B cell (primary cell): ENCODE measurements around the gene HPF1. TPM values are rescaled to one million over a fixed set of nuclear protein-coding genes. Genes with fewer than 3 reads are reported as not detected.

Source experiments
- ATAC-seq: fragments of 200-7000 bp; cut with Tn5 transposase; one replicate; pipeline ENCODE4 v1.10.0; 2021; ENCODE audit warnings: low read depth, mild to moderate bottlenecking, moderate number of reproducible peaks, moderate library complexity
- CTCF ChIA-PET: fragments of 350-600 bp; sonication (Branson Sonifier 250); formaldehyde crosslinking; loops from one replicate; lab custom pipeline; 2021; ENCODE audit warnings: antibody characterized with exemption, inconsistent platforms; lab: Charles Lee
- POLR2A ChIA-PET: fragments of 350-600 bp; sonication (Branson Sonifier 250); formaldehyde crosslinking; loops from one replicate; lab custom pipeline; 2021; ENCODE audit warnings: antibody characterized with exemption; lab: Charles Lee
- DNase-seq: peaks from one replicate; pipeline ENCODE4 v3.0.0; 2013
- H2AFZ ChIP-seq: 2 replicates; pipeline ENCODE4 v1.6.1; 2012; ENCODE audit warnings: mild to moderate bottlenecking, low read depth, low read length; ENCODE audit not compliant: insufficient read depth, poor library complexity, severe bottlenecking
- H3K27ac ChIP-seq, 2 donors: 1 replicate in 1 of 2; 2 replicates in 1 of 2; pipeline ENCODE4 v1.5.1; 2012 to 2013; ENCODE audit warnings: low read length in 2 of 2, mild to moderate bottlenecking in 2 of 2, moderate library complexity in 1 of 2
- H3K27me3 ChIP-seq, 4 experiments: fragments of 200-600 bp in 1 of 4; sonication (generic) in 1 of 4; replicated peaks in 1 of 4; 1 replicate in 2 of 4; 2 replicates in 2 of 4; pipeline versions ENCODE4 v1.6.1 to v1.7.0; 2013 to 2016; ENCODE audit warnings: low read length in 3 of 4, mild to moderate bottlenecking in 2 of 4, mixed read lengths in 1 of 4, moderate library complexity in 1 of 4; ENCODE audit not compliant: insufficient read depth in 4 of 4, control insufficient read depth in 3 of 4; ENCODE audit errors: control extremely low read depth in 1 of 4
- H3K36me3 ChIP-seq, 2 experiments: replicated peaks in 1 of 2; 1 replicate in 1 of 2; 2 replicates in 1 of 2; pipeline versions ENCODE4 v1.6.1 to v1.7.1; 2013; ENCODE audit warnings: low read length in 1 of 2; ENCODE audit not compliant: insufficient read depth in 2 of 2, control insufficient read depth in 1 of 2; ENCODE audit errors: control extremely low read depth in 1 of 2, extremely low read depth in 1 of 2
- H3K4me1 ChIP-seq, 2 donors: fragments of 200-600 bp in 1 of 2; sonication (generic) in 1 of 2; 1 replicate in 1 of 2; 2 replicates in 1 of 2; pipeline versions ENCODE4 v1.5.1 to v1.6.1; 2013 to 2017; ENCODE audit warnings: low read length in 2 of 2; ENCODE audit not compliant: control insufficient read depth in 2 of 2, insufficient read depth in 2 of 2
- H3K4me2 ChIP-seq: replicated peaks from 2 replicates; pipeline ENCODE3; 2012; ENCODE audit warnings: mild to moderate bottlenecking, low read depth, low read length; ENCODE audit not compliant: poor library complexity, severe bottlenecking
- H3K4me3 ChIP-seq, 5 experiments: fragments of 200-600 bp in 1 of 5; sonication (generic) in 1 of 5; 1 replicate in 3 of 5; 2 replicates in 2 of 5; pipeline versions ENCODE4 v1.5.1 to v1.7.0; 2011 to 2016; ENCODE audit warnings: low read length in 4 of 5, mild to moderate bottlenecking in 4 of 5, low read depth in 2 of 5, control low read depth in 1 of 5, moderate library complexity in 1 of 5; ENCODE audit not compliant: insufficient read depth in 1 of 5; ENCODE audit errors: control extremely low read depth in 1 of 5, extremely low read depth in 1 of 5
- H3K79me2 ChIP-seq: fragments of 200-600 bp; sonication (generic); one replicate; pipeline ENCODE4 v1.6.0; 2016; ENCODE audit warnings: low read length; ENCODE audit not compliant: control insufficient read depth, insufficient read depth
- H3K9ac ChIP-seq: fragments of 200-600 bp; sonication (generic); 2 replicates; pipeline ENCODE4 v1.6.1; 2017; ENCODE audit warnings: mild to moderate bottlenecking, low read length, moderate library complexity
- H3K9me3 ChIP-seq, 3 donors: one replicate each; pipeline versions ENCODE4 v1.6.1 to v1.7.1; 2013; ENCODE audit warnings: low read length in 2 of 3; ENCODE audit not compliant: control insufficient read depth in 2 of 3, insufficient read depth in 1 of 3; ENCODE audit errors: control extremely low read depth in 1 of 3
- H4K20me1 ChIP-seq: 2 replicates; pipeline ENCODE4 v1.6.0; 2012; ENCODE audit warnings: mild to moderate bottlenecking, low read length; ENCODE audit not compliant: insufficient read depth, control insufficient read depth, poor library complexity, severe bottlenecking
- H3K27ac Mint-ChIP-seq: one replicate; pipeline ENCODE4 v1.8.0; 2021; ENCODE audit warnings: mixed read lengths
- H3K27me3 Mint-ChIP-seq: one replicate; pipeline ENCODE4 v1.8.0; 2021; ENCODE audit warnings: mixed read lengths
- H3K4me1 Mint-ChIP-seq: one replicate; pipeline ENCODE4 v1.8.0; 2021; ENCODE audit warnings: mixed read lengths
- H3K4me3 Mint-ChIP-seq: one replicate; pipeline ENCODE4 v1.8.0; 2021; ENCODE audit warnings: mixed read lengths
- H3K9me3 Mint-ChIP-seq: one replicate; pipeline ENCODE4 v1.8.0; 2022; ENCODE audit warnings: mixed read lengths; ENCODE audit not compliant: insufficient read depth
- CTCF ChIP-seq: fragments of 200-600 bp; IDR thresholded peaks from one replicate; pipeline ENCODE4 v1.8.0; 2022; ENCODE audit warnings: antibody characterized with exemption, mild to moderate bottlenecking
- EZH2 ChIP-seq: IDR thresholded peaks from 2 replicates; pipeline ENCODE4 v1.6.1; 2012; ENCODE audit warnings: borderline replicate concordance, low read depth, mild to moderate bottlenecking, moderate library complexity, low read length; ENCODE audit not compliant: insufficient read depth, poor library complexity, severe bottlenecking
- WGBS: methylation state at CpG from one replicate; pipeline ENCODE4 v1.1.5; 2013; ENCODE audit warnings: missing lambda C conversion rate; ENCODE audit not compliant: insufficient coverage; 5-methylcytosine and 5-hydroxymethylcytosine counted together
- intact Hi-C: fragments of 100-400 bp; cut with micrococcal nuclease; formaldehyde crosslinking; loops from one replicate; pipeline ENCODE4 v1.10.0; 2022
- polyA plus RNA-seq: library from polyadenylated mRNA; depleted of rRNA; stranded (reverse); fragments of >200 nt; gene quantifications from 2 replicates; pipeline ENCODE4 v1.2.3, GENCODE V29; 2012
- total RNA-seq, 2 donors: library from RNA; stranded (reverse); fragments of 120-200 nt in 1 of 2; gene quantifications; 1 replicate in 1 of 2; 2 replicates in 1 of 2; pipeline versions ENCODE4 v1.2.3 to v1.2.4, GENCODE V29; 2013 to 2022

HPF1 gene
- total and polyA plus RNA-seq, 2 donors (not counting 1 experiment from before 2014, with no cell fraction given), result 8.7 to 15.2 TPM

- Mint-ChIP-seq H3K9me3 (no peaks in the 10 kb centered on the region), H3K27me3 (no peaks in the 10 kb centered on the region), H3K4me3 (no peak overlapping the region), H3K27ac (no peak overlapping the region), H3K4me1 (no peaks in the 10 kb centered on the region)
- Histone ChIP-seq H3K79me2 (no peaks in the 10 kb centered on the region), H2AFZ (no peak overlapping the region), H3K4me2 (no peak overlapping the region), H3K27me3 (no peaks in the 10 kb centered on the region), H4K20me1 (no peaks in the 10 kb centered on the region), H3K36me3 (peaks cover 4 to 18% of the 10 kb centered on the region in 2 experiments), H3K9ac (no peak overlapping the region), H3K4me1 (no peaks in the 10 kb centered on the region), H3K9me3 (no peaks in the 10 kb centered on the region), H3K4me3 (no peak overlapping the region), H3K27ac (no peak overlapping the region)
- no peak for TF ChIP-seq CTCF
- TF ChIP-seq EZH2, result no peak
- POLR2A ChIA-PET, result no interaction called here
- no peak for ATAC-seq
- 95% methylated on average over 5 of the region's 5 CpGs for WGBS
- no peak for DNase-seq
- CTCF ChIA-PET, result no interaction called here
- intact Hi-C loops, result no loop called here
Measured at GRCh38 chr4:169730564-169730963, 27.2 kb downstream of the HPF1 start.

GRCh38 chr4:169727616-169728015 lies 30.1 kb downstream of the HPF1 start:
- ChIA-PET POLR2A (no interaction called here), CTCF (interaction anchor here (0.9 to 1.0 kb wide), 2 partner anchors 14 to 107 kb away, joined by 3 read pairs; partner anchors contain the start of gene CLCN3)
- H3K79me2 ChIP-seq, result no peaks in the 10 kb centered on the region
- no peaks in the 10 kb centered on the region for H3K9me3 Mint-ChIP-seq
- DNase-seq (no peak), ATAC-seq (no peak)
- H3K27ac Mint-ChIP-seq, result no peak overlapping the region
- H3K4me1 ChIP-seq, result no peaks in the 10 kb centered on the region
- no peak overlapping the region for H3K4me2 ChIP-seq
- H3K9me3 ChIP-seq, result no peaks in the 10 kb centered on the region
- no peaks in the 10 kb centered on the region for H4K20me1 ChIP-seq
- TF ChIP-seq CTCF (no peak), EZH2 (no peak)
- no peak overlapping the region for H3K4me3 Mint-ChIP-seq
- intact Hi-C loops, result no loop called here
- no peaks in the 10 kb centered on the region for H3K27me3 ChIP-seq
- H3K36me3 ChIP-seq, result peaks cover 4 to 18% of the 10 kb centered on the region in 2 experiments
- no peak overlapping the region for H3K4me3 ChIP-seq
- H3K4me1 Mint-ChIP-seq, result no peaks in the 10 kb centered on the region
- H3K9ac ChIP-seq, result no peak overlapping the region
- H3K27me3 Mint-ChIP-seq, result no peaks in the 10 kb centered on the region
- no peak overlapping the region for H2AFZ ChIP-seq
- H3K27ac ChIP-seq, result no peak overlapping the region
